ENCODE data around the gene SRP14.
"Not testable (repeated sequence)": the region's sequence is repeated elsewhere in the genome, so short reads cannot be mapped to it uniquely, and the experiment has no call there.

The SRP14 gene

DNA sequence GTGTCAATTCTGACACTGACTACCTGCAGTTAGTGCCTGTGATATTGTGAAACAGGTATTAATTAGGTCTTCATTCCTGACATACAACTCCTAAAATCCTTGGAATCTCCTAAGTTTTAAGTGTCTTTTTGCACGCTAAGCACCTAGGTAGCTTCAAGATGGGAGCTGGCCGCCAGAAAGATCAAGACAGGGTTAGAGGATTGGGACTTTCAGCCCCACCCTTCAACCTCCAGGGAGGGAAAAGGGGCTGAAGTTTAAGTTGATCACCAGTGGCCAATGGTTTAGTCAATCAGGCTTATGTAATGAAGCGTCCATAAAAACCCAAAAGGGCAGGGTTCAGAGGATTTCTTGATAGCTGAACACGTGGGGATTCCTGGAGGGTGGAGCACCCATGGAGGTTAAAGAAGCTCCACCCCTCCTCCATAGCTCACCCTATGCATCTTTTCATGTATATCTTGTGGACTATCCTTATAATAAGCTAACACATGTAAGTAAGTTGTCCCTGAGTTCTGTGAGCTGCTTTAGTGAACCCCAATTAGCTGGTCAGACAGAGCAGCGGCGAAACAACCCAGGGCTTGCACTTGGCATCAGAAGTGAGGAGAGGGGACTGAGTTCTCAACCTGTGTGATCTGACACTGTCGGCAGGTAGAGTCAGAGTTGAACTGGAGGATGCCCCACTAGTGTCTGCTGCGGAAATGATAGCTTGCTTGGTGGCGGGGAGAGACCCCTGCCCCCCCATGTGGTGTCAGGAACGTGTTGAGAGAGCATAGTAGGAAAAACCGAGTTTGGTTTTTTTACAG, 12.8 kb upstream of the SRP14 start:
- DNase-seq (ENCODE audit: low read depth in 4 of 4, low spot score in 1 of 4) = no peak

DNA sequence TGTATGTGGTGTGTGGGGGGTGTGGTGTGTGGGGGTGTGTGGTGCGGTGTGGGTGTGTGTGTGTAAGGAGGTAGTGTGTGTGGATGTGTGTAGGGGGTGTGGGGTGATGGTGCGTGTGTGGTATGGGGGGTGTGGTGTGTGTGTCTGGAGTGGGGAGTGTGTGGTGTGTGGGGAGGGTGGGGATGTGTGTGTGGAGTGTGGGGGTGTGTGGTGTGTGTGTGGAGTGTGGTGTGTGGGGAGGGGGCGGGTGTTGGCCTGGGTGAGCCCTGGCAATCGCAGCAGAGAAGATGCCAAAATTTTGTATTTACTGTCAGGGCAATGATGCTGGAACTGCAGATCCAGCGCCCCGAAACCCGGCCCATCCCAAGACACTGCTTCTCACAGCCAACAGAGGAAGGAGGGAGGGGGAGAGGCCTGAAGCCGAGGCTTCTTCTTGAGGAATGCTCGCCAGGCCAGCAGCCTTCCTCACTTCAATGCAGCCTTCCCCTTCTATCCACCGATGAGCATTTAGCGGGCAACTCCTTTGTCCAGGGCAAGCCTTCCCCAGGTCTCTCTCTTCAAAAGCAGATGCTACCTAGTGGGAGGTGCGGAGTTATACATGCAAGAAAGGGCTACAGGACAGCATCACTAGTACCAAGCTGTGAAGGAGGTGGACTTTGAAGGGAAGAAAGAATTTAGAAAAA, 11.9 kb upstream of the SRP14 start:
- no peak for DNase-seq (ENCODE audit: low read depth in 4 of 4, low spot score in 1 of 4)

DNA sequence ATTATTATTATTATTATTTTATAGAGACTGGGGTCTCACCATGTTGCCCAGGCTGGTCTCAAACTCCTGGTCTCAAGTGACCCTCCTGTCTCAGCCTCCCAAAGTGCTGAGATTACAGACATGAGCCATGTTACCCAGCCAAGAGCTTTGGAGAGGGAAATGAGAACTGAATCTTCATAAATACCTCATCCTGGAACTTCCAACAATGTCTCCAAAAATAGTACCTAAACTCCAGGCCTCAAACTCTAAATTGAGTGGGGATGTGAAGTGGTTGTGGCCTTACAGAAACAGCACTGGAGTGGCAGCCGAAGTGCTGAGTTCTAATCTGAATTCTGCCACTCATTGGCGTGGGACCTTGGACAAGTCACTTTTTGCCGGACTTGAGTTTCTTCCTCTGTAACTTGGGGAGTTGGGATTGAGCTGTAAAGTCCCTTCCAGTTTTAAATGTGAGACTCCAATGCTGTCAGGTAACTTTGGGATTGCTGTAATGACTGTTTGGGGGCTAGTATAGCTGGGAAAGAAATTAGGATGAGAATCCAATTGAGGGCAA, 10.0 kb upstream of the SRP14 start:
- no peak for DNase-seq (ENCODE audit: low read depth in 4 of 4, low spot score in 1 of 4)

DNA sequence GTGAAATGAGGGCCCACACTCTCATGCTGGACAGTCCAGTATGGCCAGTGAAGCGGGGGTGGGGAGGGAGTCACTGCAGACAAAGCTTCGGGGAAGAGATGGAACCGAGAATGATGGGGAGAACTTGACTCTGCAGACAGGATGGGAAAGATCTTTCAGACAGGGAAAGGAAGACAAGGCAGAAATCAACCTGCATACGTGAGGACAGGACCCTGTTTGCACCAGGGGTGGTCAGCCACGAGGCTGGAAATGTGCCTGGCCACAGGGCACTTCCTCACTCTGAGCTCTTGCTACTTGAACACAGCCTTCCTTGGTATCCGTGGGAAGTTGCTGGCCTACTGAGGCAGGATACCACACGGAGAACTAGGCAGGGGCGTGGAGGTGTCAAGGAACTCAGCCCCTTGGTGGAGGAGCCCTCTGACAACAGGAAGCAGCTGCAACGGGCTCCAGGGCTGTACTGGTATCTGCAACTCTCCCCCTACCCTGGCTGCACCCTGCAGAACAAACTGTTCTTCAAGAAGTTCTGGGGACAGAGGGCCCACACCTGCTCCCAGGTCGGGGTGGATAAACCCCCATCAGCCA, 9.3 kb upstream of the SRP14 start:
- no peak for DNase-seq (ENCODE audit: low read depth in 4 of 4, low spot score in 1 of 4)

DNA sequence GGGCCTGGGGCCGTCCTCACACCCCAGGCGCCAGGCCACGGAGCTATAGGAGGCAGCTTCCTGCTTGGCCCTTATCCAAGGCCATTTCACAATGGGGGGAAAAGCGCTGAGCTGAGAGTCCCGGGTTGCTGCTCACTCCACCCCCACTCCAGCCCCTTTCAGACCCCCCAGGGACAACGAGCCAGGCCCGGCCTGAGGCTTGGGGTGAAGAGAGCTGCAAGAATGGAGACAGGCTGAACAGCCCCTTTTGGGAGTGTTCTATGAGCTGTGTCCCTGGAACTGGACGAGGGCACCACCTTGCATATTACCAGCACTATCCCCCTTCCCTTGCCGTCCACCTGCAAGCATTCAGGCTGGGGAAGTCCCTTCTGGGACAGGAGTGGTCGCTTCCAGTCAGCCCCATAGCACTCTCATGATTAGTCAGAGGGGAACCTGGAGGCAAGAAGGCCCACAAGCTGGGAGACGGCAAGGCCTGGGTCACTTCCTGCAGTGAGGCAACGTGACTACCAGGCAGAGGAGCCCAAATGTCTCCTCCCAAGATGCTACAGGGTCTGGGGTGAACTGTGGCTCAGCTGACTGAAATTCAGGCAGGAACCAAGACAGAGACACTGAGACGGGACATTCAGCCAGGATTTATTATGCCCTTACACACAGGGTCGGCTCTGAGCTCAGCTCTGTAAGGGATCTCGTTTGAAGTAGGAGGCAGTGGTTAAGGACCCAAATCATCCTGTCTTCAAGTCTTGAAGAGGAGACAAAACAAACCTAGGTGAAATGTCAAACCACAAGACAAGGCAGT, 8.6 kb upstream of the SRP14 start:
- DNase-seq (ENCODE audit: low read depth in 4 of 4, low spot score in 1 of 4) = peak in 2 of 4 experiments; percentile 54 to 64

DNA sequence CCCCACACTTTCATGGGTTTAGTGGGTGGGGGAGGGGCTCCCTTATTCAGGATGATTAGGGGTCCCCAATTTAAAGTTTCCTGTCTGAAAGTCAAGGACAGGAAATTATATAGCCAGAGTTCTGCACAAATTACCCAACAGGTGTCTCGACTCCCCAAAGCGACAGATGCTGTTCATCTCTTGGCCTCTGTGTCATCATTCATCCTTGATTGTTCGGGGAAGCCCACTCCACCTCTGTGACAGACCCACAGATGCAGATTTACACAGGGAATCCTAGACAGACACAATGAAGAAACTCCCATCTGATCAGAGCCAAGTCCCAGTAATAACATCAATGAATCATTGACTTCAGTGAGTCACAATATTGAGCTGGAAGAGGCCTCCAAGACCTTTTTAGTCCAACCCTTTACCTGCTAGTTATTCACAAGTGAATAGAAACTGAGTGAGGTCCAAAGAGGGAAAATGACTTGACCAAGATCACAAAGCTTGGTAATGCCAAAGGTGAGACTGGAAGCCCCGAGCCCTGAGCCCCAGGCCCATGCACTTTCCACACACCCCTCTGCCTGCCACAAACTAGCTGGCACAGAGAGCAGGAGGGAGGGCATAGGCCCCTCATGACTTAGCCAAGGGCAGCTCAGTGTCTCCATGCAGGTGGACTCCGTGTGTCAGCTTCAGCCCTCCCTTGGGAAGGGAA, 7.9 kb upstream of the SRP14 start:
- DNase-seq (ENCODE audit: low read depth in 4 of 4, low spot score in 1 of 4) = no peak

DNA sequence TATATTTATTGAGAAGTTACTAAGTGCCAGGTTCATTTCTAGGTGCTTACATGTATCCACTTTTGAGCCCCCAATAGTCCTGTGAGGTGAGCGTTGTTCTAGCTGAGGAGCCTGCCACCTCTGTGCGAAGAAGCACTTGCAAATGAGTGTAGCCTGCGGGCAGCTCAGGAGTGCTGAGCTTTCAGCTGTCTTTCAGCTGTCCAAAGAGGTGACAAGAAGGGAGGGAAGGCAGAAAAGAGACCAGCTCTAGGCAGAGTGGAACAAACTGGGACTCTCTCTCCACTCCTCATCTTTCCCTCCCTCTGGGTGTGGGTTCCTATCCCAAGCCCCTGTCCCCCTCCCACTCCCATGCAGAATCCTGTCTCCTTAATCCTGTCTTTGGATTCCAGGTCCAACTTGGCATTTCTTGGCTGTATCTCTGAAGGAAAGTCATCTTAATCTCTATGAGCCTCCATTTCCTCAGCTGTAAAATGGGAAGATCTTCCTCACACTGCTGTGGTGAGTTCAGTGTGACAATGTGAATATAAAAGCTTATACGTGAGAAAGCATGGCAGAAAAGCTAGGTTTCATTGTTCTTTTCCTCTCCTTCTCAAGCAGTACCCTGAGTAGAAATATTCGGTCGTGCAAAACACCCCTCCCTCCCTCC, 6.7 kb upstream of the SRP14 start:
- no peak for DNase-seq (ENCODE audit: low read depth in 4 of 4, low spot score in 1 of 4)

DNA sequence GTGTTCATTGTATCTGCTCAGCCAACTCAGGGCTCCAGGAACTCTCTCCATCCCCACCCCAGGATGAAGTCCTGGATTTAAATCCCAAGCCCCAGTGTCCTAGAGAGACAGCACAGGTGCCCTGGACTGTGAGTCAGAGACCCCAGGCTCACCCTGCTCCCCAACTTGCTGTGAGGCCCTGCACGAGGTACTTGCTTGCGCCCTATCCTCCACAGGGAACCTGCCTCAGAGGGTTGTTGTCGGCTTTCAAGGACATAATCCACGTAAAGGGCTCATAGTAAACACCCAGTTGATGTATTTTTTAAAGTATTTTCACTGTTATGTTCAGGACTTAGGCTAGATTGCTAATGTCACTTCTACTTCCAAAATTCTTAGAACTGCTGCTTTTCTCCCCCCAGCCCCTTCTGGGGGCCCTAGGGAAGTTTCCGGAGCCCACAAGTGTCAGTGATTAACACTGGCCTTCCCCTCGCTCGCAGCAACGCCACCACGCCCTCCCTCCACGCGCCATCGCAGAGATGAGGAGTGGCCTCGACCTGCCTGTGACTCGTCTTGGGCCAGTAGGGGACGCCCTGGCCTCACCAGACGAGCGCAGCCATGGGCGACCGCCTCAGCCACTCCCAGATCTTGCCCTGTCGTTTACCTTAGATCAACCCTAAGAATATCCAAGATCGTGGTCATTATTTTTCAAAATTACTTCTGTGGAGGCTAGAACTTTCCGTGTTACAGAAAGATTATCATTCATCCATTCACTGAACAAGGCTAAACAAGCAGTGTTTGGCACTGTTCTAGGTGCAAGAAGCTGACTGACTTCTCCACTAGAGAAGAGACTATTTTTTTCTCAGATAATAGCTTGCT, 6.0 kb upstream of the SRP14 start:
- peak; percentile 65 to 82 (median 76) for DNase-seq (ENCODE audit: low read depth in 4 of 4, low spot score in 1 of 4)

DNA sequence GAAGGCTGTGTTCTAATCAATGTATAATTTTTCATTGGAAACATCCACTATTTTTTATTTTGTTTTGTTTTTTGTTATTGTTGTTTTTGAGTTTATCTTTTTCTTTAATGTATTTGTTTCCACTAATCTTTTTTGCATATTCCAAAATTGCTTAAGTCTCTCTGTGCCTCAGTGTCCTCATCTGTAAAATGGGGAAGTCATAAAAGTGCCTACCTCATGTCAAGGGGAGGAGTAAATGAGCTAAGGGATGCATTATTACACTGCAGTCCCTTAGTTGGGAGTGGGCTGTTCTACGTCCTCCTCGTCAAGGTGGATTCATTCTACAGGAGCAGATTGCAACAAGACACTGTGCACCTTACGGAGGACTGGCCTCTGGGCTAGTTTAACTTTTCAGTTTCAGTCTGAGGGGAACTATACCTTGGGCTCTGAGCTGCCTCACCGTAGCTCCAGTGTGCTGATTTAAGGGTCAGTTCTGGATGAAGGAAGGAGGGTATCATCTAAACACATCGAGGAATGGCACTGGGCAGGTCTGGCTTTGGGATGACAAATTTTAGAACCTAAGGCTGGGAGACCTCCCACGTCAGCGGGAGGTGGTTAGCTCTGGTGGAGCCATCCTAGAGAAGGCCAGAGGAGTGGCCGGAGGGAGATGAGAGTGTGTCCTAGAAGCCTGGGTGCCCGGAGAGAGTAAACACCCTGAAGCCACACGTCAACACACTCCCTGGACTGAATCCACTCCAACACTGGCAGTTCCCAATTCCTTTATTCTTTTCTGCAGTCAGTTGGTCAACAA, 5.1 kb upstream of the SRP14 start:
- DNase-seq (ENCODE audit: low read depth in 4 of 4, low spot score in 1 of 4) = no peak

DNA sequence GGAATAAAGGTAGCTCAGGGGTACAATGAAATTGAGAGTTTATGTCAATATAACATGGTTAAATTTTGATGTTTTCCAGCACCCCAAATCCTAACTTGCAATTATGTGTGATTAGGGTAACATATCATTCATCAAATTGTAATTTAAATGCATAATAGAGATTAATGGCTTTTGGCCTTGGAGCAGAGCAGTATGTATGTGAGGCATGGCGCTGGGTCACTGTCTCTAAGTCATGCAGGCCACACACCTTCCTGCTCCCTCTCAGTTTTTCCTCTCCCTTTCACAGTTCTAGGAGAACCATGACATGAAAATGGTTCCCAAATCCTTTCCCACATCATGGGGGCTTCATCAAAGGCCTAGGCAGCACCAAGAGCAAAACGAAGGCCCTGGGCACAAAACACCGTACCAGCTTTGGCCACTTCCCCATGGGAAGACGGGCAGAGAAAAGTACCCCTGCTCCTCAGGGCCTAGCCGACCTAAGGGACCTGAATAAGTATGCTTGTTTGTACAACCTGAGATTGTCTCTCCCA, 3.9 kb upstream of the SRP14 start:
- DNase-seq (ENCODE audit: low read depth in 4 of 4, low spot score in 1 of 4) = no peak

DNA sequence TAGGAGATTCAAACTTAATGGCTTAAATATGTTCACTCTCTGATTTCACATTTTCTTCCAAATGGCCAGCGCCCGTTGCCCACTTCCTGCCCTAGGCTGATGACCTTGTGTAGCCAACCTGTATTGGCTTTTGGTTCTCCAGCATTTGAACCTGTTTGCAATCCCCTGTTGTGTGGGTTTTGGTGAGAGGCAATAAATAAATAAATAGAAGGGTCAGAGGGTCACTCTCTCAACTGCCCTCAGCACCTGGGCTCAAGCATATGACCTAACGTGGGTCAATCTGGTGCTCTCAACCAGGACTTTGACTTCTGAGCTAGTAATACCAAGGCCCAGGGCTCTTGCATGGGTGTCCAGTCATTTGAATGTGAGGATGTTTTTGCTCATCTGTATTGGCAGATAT, 1.8 kb upstream of the SRP14 start:
- DNase-seq (ENCODE audit: low read depth in 4 of 4, low spot score in 1 of 4) = no peak

DNA sequence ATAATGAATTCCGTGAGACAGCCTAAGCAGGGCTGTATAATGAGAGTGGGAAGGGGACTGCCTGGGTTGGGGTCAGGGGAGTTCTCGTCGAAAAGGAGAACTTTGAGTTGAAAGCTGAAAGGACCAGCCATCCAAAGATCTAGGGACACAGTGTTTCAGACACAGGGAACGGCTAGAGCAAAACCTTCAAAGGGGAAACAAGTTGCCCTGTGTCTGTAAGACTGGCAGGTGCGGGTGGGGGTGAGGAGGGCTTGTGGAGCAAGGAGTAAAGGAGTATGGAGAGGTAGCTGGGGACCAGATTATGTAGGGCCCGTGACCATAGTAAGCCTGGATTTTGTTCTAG, 1.3 kb upstream of the SRP14 start:
- DNase-seq (ENCODE audit: low read depth in 4 of 4, low spot score in 1 of 4) = no peak

DNA sequence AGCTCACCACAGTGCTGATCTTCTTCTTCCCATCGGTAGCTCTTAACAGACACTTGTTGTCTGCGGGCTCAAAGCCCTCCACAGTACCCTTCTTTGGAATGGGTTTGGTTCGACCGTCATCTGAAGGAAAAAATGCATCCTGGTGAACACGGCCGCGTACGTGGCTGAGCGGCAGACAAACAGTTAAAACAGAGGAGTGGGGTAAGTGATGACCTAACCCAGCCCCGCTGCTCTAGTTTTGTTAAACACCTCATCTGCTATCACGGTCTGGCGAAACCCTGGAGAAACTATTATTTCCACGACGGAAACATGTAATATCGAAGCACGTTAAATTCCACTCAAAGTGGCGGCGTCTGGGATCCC, 725 bp downstream of the SRP14 start:
- DNase-seq (ENCODE audit: low read depth in 4 of 4, low spot score in 1 of 4) = no peak

DNA sequence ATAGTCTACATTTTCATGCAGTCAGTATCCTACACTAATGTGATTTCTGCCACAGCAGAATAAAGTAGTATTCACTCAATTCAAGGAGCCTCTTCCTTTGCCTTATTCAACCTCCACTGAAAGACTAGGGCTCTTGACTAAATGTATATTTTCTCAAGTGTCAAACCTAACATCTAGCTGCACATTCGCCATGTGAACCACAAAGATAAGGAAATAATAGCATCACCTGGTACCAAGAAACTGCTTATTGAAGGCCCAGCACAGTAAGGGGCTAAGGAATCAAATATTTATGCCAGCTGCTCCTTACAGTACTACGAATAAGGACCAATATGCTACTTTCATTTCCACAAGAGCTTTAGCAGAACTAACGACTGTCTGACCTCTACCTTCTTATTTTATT, 1.3 kb downstream of the SRP14 start:
- no peak for DNase-seq (ENCODE audit: low read depth in 4 of 4, low spot score in 1 of 4)

DNA sequence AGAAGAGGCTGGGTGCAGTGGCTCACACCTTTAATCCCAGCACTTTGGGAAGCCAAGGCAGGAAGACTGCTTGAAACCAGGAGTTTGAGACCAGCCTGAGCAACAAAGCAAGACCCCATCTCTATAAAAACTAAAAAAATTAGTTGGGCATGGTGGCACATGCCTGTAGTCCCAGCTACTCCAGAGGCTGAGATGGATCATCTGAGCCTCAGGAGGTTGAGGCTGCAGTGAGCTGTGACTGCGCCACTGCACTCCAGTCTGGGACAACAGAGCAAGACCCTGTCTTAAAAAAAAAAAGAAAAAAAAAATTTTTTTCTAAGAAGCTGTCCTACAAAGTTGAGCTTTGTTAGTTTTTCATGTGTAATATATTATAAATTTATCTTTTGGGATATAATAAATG, 3.8 kb downstream of the SRP14 start:
- DNase-seq (ENCODE audit: low read depth in 4 of 4, low spot score in 1 of 4) = not testable (repeated sequence)

DNA sequence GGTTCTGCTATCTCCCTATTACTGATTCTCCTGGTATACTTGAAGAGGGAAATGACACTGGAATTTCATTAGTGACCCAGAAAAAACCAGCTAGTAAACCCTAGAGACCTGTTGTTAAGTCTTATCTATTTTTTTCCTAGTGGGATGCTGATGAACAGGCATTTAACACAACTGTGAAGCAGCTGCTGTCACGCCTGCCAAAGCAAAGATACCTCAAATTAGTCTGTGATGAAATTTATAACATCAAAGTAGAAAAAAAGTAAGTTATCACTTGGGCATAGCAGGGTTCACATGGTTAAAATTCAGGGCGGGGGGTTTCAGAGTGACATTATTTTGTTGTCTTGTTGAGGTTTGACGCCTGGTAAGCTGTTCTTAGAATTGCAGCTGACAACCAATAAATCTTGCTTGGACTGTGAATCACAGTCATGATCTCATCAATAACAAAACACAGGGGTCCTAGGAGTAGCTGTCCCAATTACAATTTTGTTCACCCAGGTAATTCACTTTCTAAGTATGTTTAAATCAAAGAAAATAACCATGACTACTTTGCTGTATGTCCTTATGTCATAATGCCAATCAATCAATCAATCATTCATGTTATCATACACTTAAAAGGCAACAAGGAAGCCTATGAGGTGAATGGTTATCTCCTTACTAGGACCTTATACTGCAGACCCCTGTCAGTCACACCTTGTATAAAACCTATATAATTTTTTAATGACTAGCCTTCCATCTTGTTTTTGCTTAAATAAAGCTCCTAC, 4.6 kb downstream of the SRP14 start:
- no peak for DNase-seq (ENCODE audit: low read depth in 4 of 4, low spot score in 1 of 4)

DNA sequence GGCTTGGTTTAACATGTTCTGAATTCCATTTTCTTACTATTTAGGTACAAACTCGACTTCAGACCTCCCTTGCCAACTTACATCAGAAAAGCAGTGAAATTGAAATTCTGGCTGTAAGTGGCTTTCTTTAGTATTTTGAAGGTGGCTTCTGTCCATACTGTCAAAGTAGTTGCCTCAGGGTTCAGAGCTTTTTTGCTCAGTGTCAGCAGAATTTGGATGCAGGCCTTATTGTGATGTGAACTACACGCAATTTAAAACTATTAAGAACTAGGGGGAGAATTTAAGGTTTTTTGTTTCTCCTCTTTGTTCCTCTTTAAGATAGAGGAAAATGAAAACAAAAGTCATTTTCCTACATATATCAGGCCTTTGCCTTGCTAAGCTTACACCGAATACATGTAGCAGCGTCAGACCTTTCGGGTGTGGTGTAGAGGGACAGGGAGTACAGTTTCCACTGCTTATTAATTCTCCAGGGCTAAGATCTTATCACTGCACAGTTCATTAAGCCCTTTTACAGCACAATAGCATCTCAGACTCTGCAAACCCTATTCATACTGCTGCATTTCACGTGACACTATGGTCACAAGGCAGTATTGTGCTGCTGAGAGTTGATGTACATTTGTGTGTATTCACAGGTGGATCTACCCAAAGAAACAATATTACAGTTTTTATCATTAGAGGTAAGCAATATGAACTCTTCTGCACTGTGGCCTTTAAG, 6.7 kb downstream of the SRP14 start:
- DNase-seq (ENCODE audit: low read depth in 4 of 4, low spot score in 1 of 4) = no peak

Measured in stimulated activated CD4-positive, alpha-beta T cell treated with anti-CD3 and anti-CD28 coated beads, Interleukin-1b, Interleukin-23, amount 100 ng/mL, for 24 hours (primary cell).